ENCODE results near the gene RESP18.

The RESP18 gene

GRCh38 chr2:219284501-219285372, 47.8 kb downstream of the RESP18 start:
- H3K9me3 ChIP-seq (ENCODE audit: control insufficient read depth, insufficient read depth, low read length) = no peaks in the 10 kb centered on the region
- peaks cover 11% of the 10 kb centered on the region; the same call in 1 of the 2 replicates for H3K4me1 ChIP-seq (ENCODE audit: control insufficient read depth, insufficient read depth, low read length)
- no peaks in the 10 kb centered on the region for H3K27me3 ChIP-seq (ENCODE audit: control insufficient read depth, insufficient read depth, low read length)
- H3K4me3 ChIP-seq (ENCODE audit: low read depth, low read length) = no peak overlapping the region
- no peak overlapping the region for H3K9ac ChIP-seq (ENCODE audit: low read depth, low read length)
- H3K27ac ChIP-seq (ENCODE audit: low read depth, low read length) = no peak overlapping the region
- H3K36me3 ChIP-seq (ENCODE audit: control insufficient read depth, insufficient read depth, low read length) = peaks cover 31% of the 10 kb centered on the region

DNA sequence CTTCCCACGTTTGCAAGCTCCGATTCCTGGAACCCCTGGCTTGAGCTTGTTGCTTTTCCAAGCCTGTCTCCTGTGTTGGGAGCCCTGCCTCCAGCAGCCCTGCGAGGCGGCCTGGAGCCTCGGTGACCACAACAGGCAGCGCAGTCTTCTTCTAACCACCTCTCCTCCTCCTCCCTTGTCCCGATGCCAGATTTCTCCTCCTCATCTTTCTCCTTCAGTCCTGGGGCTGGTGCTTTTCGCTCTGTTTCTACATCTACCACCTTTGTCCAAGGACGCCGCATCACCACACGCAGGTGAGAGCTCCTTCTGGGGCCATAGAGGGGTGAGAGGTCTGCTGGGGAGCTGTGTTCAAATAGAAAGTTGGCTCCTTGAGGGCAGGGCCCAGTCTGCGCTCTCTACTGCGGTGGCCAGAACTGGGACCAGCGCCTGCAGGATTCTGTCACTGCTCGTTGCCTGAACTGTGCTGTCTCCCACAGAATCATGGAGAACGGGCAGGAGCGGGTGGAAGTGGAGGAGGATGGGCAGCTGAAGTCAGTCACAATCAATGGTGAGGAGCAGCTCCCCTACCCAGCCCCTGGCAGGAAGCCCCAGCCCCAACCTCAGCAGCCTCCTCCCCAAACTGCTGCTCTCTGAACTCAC, 49.5 kb downstream of the RESP18 start:
- Histone ChIP-seq H3K27me3 (ENCODE audit: control insufficient read depth, insufficient read depth, low read length) (no peaks in the 10 kb centered on the region), H3K36me3 (ENCODE audit: control insufficient read depth, insufficient read depth, low read length) (peaks cover 31% of the 10 kb centered on the region), H3K9ac (ENCODE audit: low read depth, low read length) (no peak overlapping the region)

DNA sequence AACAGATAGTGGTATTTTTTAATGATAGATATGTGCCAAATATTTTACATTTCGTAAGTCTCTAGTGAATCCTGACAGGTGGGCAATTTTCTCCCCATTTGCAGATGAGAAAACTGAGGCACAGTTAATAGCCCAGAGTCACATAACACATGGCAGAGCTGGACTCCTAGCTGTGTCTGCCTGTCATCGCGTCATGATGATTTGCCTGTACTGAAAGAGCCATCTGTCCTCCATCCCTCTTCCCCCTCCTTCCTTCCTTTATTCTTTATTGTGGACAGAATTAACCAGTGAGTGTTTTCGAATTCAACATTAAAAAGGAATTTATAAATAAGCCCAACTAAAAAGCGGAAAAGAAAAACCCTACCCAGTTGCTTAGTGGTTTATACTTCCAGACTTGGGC, 50.2 kb downstream of the RESP18 start:
- Histone ChIP-seq H3K4me3 (ENCODE audit: low read depth, low read length) (no peak overlapping the region), H3K27ac (ENCODE audit: low read depth, low read length) (no peak overlapping the region), H3K36me3 (ENCODE audit: control insufficient read depth, insufficient read depth, low read length) (peaks cover 31% of the 10 kb centered on the region), H3K27me3 (ENCODE audit: control insufficient read depth, insufficient read depth, low read length) (no peaks in the 10 kb centered on the region), H3K9me3 (ENCODE audit: control insufficient read depth, insufficient read depth, low read length) (no peaks in the 10 kb centered on the region), H3K9ac (ENCODE audit: low read depth, low read length) (no peak overlapping the region), H3K4me1 (ENCODE audit: control insufficient read depth, insufficient read depth, low read length) (peaks cover 25% of the 10 kb centered on the region)

More for the DNA sequence above, 49.5 kb downstream of the RESP18 start:
- Histone ChIP-seq H3K4me1 (ENCODE audit: control insufficient read depth, insufficient read depth, low read length) (peaks cover 19% of the 10 kb centered on the region), H3K4me3 (ENCODE audit: low read depth, low read length) (no peak overlapping the region), H3K27ac (ENCODE audit: low read depth, low read length) (no peak overlapping the region), H3K9me3 (ENCODE audit: control insufficient read depth, insufficient read depth, low read length) (no peaks in the 10 kb centered on the region)

DNA sequence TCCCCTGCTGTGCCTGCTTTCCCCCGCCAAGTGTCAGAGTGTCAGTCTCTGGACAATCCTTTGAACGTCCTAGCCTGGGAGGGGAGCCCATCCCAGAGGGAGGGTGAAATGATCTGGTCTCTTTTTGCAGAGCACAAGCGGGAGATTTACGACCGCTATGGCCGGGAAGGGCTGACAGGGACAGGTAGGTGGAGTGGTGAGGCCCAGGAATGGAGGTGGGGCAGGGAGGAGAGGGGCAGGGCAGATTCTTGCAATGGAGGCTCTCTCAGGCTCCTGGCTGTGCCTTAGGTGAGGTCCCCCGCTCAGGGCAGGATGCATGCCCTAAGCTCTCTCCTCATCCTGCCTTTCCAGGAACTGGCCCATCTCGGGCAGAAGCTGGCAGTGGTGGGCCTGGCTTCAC, 51.0 kb downstream of the RESP18 start:
- Histone ChIP-seq H3K9me3 (ENCODE audit: control insufficient read depth, insufficient read depth, low read length) (no peaks in the 10 kb centered on the region), H3K4me3 (ENCODE audit: low read depth, low read length) (no peak overlapping the region), H3K27ac (ENCODE audit: low read depth, low read length) (no peak overlapping the region), H3K9ac (ENCODE audit: low read depth, low read length) (no peak overlapping the region), H3K27me3 (ENCODE audit: control insufficient read depth, insufficient read depth, low read length) (no peaks in the 10 kb centered on the region), H3K36me3 (ENCODE audit: control insufficient read depth, insufficient read depth, low read length) (peaks cover 31% of the 10 kb centered on the region), H3K4me1 (ENCODE audit: control insufficient read depth, insufficient read depth, low read length) (peaks cover 30% of the 10 kb centered on the region)

- no peaks in the 10 kb centered on the region for H3K27me3 ChIP-seq (ENCODE audit: control insufficient read depth, insufficient read depth, low read length)
- peaks cover 25% of the 10 kb centered on the region for H3K4me1 ChIP-seq (ENCODE audit: control insufficient read depth, insufficient read depth, low read length)
- H3K4me3 ChIP-seq (ENCODE audit: low read depth, low read length) = no peak overlapping the region
- no peak overlapping the region for H3K9ac ChIP-seq (ENCODE audit: low read depth, low read length)
- peaks cover 31% of the 10 kb centered on the region for H3K36me3 ChIP-seq (ENCODE audit: control insufficient read depth, insufficient read depth, low read length)
- no peaks in the 10 kb centered on the region for H3K9me3 ChIP-seq (ENCODE audit: control insufficient read depth, insufficient read depth, low read length)
- no peak overlapping the region for H3K27ac ChIP-seq (ENCODE audit: low read depth, low read length)
These were observed 51.9 kb downstream of the RESP18 start for GRCh38 chr2:219280651-219281050.

- Histone ChIP-seq H3K36me3 (ENCODE audit: control insufficient read depth, insufficient read depth, low read length) (peaks cover 29% of the 10 kb centered on the region), H3K9me3 (ENCODE audit: control insufficient read depth, insufficient read depth, low read length) (no peaks in the 10 kb centered on the region), H3K9ac (ENCODE audit: low read depth, low read length) (peak overlapping the region; percentile 52; the same call in 1 of the 2 replicates), H3K27ac (ENCODE audit: low read depth, low read length) (peak overlapping the region; percentile 89), H3K4me3 (ENCODE audit: low read depth, low read length) (peak overlapping the region; percentile 63), H3K27me3 (ENCODE audit: control insufficient read depth, insufficient read depth, low read length) (no peaks in the 10 kb centered on the region), H3K4me1 (ENCODE audit: control insufficient read depth, insufficient read depth, low read length) (peaks cover 23% of the 10 kb centered on the region)
These were observed 52.5 kb downstream of the RESP18 start for GRCh38 chr2:219279916-219280516.

DNA sequence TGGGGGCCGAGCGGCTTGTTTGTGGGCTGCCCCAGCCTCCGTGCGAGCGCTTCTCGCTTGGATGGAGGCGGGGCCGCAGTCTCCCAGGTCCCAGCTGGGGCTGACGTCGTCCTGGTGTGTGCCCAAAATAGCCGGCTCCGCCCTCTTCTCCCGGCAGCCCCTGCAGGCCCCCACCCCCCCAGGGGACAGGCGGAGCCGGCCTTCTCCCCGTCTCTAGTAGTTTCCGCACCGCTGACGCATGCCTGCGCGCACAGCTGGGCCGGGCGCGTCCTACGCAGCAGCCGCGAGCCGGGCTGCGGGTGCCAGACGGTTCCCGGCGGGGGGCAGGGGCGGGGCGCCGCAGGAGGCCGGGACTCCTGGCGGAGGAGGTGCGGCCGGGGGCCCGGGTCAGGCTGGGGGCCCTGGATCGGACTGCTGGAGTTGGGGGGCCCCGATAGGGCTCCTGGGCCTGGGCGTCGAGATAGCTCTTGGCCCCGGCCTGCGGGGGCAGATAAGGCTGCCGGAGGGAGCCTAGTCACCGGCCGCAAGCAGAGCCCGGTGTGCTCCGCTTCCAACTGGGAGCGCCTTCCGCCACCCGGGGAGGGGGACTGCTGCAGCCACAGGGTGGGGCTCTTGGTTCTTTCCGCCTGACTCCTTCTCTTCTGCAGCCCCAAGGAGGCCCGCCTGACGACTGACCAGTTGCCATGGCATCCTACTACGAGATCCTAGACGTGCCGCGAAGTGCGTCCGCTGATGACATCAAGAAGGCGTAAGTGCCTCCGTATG, 53.2 kb downstream of the RESP18 start, which contains the start of gene DNAJB2:
DNAJB2 (plus strand) TSS at position 216 of the 765 bp plus-strand sequence; CDS start at position 684, 468 bp downstream.
- peak within 1 kb of the TSS; percentile 63 for H3K4me3 ChIP-seq (ENCODE audit: low read depth, low read length)
- H3K4me1 ChIP-seq (ENCODE audit: control insufficient read depth, insufficient read depth, low read length) = peaks cover 26% of the 10 kb centered on the region
- H3K9me3 ChIP-seq (ENCODE audit: control insufficient read depth, insufficient read depth, low read length) = no peaks in the 10 kb centered on the region
- H3K36me3 ChIP-seq (ENCODE audit: control insufficient read depth, insufficient read depth, low read length) = peaks cover 24% of the 10 kb centered on the region
- no peaks in the 10 kb centered on the region for H3K27me3 ChIP-seq (ENCODE audit: control insufficient read depth, insufficient read depth, low read length)
- peak within 1 kb of the TSS; percentile 89 for H3K27ac ChIP-seq (ENCODE audit: low read depth, low read length)
- peak within 1 kb of the TSS; percentile 52 for H3K9ac ChIP-seq (ENCODE audit: low read depth, low read length)

GRCh38 chr2:219278655-219279150, 53.8 kb downstream of the RESP18 start:
- Histone ChIP-seq H3K27me3 (ENCODE audit: control insufficient read depth, insufficient read depth, low read length) (no peaks in the 10 kb centered on the region), H3K4me1 (ENCODE audit: control insufficient read depth, insufficient read depth, low read length) (peaks cover 29% of the 10 kb centered on the region), H3K27ac (ENCODE audit: low read depth, low read length) (peak overlapping the region; percentile 89)

GRCh38 chr2:219277703-219278654, 54.6 kb downstream of the RESP18 start:
- Histone ChIP-seq H3K4me1 (ENCODE audit: control insufficient read depth, insufficient read depth, low read length) (peaks cover 29% of the 10 kb centered on the region), H3K27me3 (ENCODE audit: control insufficient read depth, insufficient read depth, low read length) (no peaks in the 10 kb centered on the region), H3K4me3 (ENCODE audit: low read depth, low read length) (peak overlapping the region; percentile 58), H3K9me3 (ENCODE audit: control insufficient read depth, insufficient read depth, low read length) (no peaks in the 10 kb centered on the region), H3K9ac (ENCODE audit: low read depth, low read length) (no peak overlapping the region), H3K27ac (ENCODE audit: low read depth, low read length) (peak overlapping the region; percentile 89), H3K36me3 (ENCODE audit: control insufficient read depth, insufficient read depth, low read length) (peaks cover 17% of the 10 kb centered on the region)

More at GRCh38 chr2:219278655-219279150, 53.8 kb downstream of the RESP18 start:
- Histone ChIP-seq H3K4me3 (ENCODE audit: low read depth, low read length) (peak overlapping the region; percentile 58), H3K36me3 (ENCODE audit: control insufficient read depth, insufficient read depth, low read length) (peaks cover 24% of the 10 kb centered on the region), H3K9ac (ENCODE audit: low read depth, low read length) (no peak overlapping the region), H3K9me3 (ENCODE audit: control insufficient read depth, insufficient read depth, low read length) (no peaks in the 10 kb centered on the region)
